HG02970 (cell line): ENCODE measurements around the gene FILIP1L.

Experiments
- ATAC-seq: cut with Tn5 transposase; IDR thresholded peaks from one replicate; pipeline ENCODE4 v1.9.1; 2021; ENCODE audit warnings: mild to moderate bottlenecking, moderate library complexity, moderate number of reproducible peaks; ENCODE audit not compliant: unreplicated experiment, low FRiP score

FILIP1L gene

GRCh38 chr3:100022506-100022905 is 91.8 kb downstream of the FILIP1L start:
- ATAC-seq = no peak

GRCh38 chr3:100020876-100021644 is 93.2 kb downstream of the FILIP1L start:
- ATAC-seq = no peak

DNA sequence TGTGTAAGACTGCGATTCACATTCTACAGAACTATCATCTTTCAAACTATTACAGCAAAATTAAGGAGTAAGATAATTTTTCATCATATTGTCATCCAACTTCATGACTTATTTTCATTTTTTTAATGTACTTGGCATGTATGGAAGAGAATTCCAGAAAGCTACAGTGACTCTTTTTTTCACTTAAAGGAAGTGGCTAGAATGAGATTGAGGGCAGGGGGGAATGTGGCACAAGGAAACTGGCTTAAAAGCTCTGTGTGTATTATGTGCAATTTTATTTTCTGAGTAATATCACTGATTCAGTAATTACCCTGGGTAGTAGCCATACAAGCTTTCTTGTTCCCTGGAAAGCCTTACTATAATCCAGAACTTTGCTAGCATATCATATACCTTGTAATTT is 94.6 kb downstream of the FILIP1L start:
- ATAC-seq = no peak

DNA sequence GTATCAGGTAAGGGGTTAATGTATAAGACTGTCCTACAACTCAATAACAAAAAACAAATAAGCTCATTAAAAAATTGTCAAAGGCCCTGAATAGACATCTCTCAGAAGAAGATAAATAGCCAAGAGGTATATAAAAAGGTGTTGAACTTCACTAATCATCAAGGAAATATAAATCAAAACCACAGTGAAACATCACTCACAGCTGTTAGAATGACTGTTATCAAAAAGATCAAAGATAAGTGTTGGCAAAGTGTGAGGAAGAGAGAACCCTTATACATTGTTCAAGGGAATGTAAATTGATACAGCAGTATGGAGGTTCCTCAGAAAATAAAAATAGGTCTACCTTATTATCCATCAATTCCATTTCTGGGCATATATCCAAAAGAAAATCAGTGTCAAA is 95.5 kb downstream of the FILIP1L start:
- no peak for ATAC-seq

GRCh38 chr3:100010087-100010417 is 104.2 kb downstream of the FILIP1L start:
- no peak for ATAC-seq

DNA sequence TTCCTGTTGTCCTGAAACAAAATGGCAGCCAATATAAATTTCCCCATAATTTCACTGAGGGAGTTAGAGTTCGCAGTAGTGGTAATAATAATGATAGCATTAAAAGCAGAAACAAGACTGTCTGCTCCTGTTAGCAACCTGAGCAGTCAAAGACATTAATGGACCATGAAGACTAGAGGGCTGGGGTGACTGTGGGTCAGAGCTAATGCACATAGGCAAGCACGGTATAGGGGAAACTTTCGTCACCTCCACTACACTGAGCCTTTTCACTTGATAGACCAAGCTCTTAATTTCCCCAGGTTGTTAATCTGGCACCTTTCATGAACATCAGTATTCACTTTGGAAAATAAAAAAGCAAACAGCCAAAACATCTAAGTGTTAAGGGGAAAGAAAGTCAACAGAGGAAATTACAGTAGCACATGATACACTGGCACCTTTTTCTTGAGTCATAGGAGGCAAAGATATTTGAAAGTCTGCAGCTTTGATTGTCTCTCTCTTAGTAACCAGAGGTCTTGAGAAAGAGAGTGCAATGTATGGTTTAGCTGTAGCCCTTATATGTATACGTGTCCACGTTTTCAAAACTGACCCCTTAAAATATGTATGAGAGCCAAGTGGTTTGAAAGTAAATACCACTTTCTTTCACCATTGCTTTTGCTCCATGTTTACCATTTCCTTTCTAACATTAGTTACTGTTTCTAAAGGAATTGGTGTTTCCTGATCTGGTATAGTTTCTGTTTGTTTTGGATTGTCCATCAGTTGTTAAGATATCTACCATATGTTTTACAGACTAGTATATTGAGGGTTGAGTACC is 104.8 kb downstream of the FILIP1L start:
- no peak for ATAC-seq

GRCh38 chr3:100008081-100008698 is 106.1 kb downstream of the FILIP1L start:
- no peak for ATAC-seq

GRCh38 chr3:100007313-100007712 is 107.0 kb downstream of the FILIP1L start:
- no peak for ATAC-seq

DNA sequence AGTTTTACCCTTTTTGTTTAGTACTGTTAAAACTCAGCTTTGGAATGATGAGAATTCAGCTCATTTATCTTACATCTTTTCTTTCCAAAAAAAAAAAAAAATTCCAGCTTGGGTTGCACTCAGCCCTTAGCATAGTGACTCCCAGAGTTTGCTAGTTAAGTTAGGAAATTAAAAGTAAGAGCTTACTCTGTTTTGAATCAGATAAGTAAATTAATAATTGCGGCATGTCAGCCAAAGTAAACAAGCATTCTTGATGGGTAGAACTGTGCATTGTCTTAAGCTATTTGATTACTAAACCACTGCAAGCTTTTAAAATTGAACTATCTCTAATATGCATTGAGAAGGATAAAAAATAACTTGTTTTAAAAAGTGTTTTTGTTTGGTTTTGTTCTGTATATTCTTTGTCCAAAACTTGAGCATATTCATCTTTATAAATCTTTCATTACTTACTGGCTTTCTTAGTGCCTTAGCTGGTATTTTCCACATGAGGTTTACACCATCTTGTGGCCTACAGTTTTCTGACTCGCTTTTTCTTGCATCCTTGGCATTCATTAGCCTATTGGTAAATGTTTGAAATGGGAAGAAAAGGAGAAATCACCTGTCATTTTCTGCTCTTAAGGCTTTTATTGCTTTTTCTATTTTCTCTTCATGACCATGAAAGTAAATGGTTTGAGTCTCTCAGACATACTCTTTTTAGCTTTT is 107.6 kb downstream of the FILIP1L start:
- ATAC-seq = no peak

DNA sequence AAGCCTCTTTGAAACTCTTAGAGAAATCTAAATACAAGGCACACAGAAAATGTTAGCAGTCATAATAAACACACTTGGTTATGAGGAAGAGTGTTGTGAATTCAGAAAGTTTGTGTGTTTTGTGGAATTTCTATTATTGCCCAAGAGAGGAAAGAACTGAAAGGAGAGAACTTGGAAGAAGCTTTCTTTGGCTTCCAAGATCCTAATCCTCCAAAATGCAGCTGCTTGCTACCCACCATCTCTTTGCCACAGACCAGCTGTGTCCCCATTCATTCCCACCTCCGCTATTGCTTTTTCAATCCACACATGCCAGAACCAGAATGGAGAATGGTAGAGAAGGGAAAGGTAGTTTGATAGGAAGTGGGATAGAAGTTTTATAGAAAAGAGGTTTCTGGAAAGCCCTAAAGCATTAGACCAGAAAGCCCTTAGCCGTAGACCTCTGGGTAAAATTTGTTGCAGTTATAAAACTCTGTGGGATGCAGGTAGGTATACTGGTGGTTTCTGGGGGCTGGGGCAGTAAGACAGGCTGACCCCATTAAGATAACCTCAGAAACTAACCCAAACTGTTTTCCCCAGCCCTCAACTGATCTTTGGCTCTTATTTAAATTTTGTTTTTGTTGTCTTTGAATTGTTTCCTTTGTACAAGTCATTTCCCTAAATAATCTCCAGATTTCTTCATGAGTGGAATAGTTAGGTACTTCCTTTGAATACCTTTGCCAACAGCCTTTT is 108.5 kb downstream of the FILIP1L start:
- ATAC-seq = no peak

DNA sequence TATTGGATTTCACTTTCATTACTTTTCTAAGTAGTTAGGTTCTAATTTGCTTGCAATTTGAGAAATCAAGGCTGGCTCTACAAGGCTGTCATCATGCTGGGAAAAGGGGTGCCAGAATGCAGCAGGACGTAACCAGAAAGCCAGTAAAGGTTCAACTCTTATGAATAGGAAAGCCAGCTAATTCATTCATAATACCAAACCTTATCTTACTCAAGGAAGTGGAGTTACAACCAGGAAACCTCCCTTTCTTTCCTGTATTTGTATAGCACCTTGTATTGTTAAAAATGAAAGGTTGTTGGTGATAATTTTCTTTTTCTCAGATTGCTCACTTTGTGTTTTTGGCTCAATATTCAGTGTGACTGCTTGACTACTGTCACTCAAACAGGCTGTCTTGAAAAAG is 109.4 kb downstream of the FILIP1L start:
- no peak for ATAC-seq

- ATAC-seq = no peak
Observed at GRCh38 chr3:100003609-100004503, 110.4 kb downstream of the FILIP1L start.

GRCh38 chr3:100002599-100003350 is 111.5 kb downstream of the FILIP1L start:
- ATAC-seq = no peak

DNA sequence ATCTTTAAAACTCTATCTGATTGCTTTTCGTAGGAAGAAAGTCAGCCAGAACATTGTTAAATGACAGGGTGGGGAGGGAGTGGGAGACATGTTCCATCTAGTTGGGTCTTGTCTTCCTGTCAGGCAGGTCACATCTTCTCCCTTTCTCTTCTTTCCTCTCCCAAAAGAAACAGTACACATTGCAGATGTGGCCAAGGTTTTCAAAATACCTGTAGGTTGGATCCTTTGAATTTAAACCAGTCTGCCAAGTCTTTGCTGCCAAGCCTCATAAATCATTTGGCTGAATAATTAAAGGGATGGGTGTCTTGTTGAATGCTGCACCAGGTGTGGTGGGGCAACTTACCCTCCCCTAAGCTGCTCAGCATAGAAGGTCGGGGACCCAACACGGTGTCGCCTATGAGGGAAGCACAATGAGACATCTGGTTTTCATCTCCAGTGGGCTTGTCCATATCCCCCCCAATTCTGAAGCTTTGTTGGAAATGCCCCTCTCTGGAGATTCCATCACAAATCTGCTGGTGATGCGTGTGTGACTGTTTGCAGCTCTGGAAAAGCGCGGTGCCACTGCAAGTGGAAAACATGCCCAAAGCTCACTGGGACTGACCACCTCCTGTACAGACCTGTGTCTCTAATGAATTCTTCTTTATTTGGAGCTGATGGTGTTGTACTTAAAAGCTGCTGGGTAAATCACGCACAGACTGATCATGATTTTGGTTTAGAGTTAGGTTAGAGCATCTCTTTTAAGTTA is 112.6 kb downstream of the FILIP1L start:
- no peak for ATAC-seq

DNA sequence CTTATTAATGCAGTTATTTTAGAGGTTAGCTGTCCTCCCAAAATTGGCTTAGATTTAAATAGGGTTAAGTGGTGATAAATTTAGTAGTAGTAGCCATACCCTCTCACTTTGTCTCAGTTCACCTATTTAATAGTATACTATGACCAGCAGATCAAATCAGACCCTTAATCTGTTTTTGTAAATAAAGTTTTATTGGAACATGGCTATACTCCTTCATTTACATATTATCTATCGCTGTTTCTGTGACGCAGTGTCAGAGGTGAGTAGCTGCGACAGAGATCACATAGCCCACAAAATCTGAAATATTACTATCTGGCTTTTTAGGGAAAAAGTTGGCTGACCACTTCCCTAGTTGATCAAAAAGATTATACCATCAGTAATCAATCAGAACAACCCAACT is 113.2 kb downstream of the FILIP1L start:
- ATAC-seq = no peak

GRCh38 chr3:99999536-99999935 is 114.8 kb downstream of the FILIP1L start:
- ATAC-seq = no peak

DNA sequence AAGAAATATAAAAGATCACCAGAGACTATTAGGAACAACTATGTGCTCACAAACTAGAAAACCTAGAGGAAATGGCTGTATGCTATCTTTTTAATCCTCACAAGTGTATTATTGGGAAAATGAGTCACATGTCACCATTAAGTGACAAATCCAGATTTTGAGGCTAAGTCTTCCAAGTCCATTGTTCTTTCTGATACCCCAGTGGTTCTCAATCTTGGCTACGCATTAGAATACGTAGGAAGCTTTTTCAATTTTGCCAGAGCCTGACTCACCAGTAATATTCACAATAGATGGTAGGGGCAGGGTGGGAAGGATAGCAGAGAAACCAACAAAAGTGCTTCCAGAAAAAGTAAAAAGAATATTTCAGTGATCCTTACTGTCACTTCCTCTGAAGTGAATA is 117.0 kb downstream of the FILIP1L start:
- no peak for ATAC-seq

- ATAC-seq = no peak
Observed at GRCh38 chr3:99990179-99990578, 124.1 kb downstream of the FILIP1L start.
